Hematopoietic multipotent progenitor cell treated with erythropoietin and hydrocortisone succinate and interleukin-3 and kit ligand, for 17 days (in vitro differentiated cells): Measurements from ENCODE around the gene URB1.
"Not testable (repeated sequence)": the region's sequence is repeated elsewhere in the genome, so short reads cannot be mapped to it uniquely, and the experiment has no call there.

Experiments
- DNase-seq: peaks from one replicate; pipeline ENCODE4 v3.0.0-alpha.2; 2015; ENCODE audit warnings: low spot score

Gene URB1

DNA sequence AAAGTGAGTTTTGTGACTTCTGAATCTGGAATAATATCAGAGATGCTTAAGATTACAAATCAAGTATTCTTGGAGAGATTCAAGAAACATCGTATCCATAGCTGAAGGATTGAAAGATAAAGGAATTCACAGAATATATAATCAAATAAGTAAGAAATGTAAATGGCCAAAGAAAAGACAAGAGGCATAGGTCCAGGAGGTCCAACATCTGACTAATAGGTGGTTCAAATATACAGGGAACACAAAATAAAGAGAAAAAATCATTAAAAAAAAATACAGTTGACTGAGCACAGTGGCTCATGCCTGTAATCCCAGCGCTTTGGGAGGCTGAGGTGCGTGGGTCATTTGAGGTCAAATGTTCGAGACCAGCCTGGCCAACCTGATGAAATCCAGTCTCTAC is 107.3 kb downstream of the URB1 start:
- DNase-seq = no peak

DNA sequence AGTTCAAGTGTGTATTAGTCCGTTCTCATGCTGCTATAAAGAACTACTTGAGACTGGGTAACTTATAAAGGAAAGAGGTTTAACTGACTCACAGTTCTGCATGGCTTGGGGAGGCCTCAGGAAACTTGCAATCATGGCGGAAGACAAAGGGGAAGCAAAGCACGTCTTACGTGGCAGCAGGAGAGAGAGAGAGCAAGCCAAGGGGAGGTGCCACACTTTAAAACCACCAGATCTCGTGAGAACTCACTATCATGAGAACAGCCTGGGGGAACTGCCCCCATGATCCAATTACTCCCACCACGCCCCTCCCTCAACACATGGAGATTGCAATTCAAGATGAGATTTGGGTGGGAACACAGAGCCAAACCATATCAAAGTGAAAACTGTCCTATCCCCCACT is 109.8 kb downstream of the URB1 start:
- no peak for DNase-seq

DNA sequence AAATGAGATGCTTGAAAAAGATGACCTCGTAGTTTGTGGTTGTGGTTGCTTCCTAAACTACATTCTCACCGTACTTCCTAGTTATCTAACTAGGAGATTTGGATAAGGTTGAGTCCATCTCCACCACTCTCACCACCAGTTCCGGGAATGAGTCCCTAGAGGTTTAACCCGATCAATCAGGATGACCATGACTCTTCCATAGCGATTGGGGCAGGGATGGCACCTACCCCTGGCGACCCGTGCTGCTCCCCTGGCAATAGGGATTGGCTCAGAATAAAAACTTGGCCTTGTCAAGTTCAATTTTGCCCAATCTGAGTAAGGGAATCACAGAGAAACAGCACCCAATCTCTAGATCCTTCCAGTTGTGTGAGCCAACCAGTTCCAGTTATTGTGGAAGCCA is 111.3 kb downstream of the URB1 start:
- no peak for DNase-seq

DNA sequence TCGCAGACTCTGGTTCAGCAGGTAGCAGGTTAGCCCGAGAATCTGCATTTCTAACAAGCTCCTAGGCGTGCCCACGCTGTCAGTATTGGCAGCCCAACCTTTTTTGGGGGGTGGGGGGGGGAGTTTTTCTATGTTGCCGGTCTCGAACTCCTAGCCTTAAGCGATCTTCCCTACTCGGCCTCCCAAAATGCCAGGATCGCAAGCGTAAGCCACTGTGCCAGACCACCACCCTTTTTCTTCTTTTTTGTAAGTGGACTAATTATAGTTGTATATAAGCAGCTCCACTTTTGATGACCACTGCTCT is 113.5 kb downstream of the URB1 start:
- DNase-seq = no peak

DNA sequence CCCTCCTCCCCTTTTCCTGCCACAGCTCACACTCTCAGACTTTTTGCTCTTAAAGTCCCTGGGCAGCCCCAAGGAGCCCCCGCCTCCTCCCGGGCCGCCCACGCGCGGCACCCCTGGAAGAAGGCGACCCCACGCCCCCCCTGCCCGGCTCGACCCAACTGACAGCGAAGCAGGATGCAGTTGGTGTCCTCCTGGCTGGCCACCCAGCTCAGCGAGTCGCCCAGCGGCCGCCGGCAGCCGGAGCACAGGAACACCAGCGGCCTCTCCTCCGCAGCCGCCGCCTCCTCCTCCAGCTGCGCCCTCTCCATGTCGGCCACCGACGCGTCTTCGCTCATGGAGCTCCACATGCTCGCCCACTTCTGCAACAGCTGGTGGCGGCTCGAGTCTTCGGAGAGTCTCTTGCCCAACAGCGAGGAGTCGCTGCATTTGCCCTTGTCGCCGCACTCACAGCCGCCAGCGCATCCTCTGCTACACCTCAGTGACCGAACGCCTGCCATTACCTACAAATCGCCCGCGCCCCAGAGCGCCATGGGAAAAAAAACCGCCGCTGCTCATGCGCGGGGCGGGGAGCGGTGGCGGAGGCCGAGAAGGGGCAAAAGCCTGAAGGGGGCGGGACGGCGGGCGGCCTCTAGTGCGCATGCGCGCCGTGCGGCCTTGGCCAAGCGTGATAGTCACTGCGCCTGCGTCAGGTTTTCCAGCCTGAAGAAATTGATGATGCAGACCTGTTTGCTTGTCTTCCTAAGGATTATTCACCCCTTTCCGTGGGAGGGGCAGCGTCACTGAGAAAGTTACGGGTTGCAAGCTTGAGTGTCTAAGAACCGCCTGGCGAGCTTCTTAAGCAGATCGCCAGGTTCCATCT is 114.1 kb downstream of the URB1 start, which contains the start of gene MIS18A:
Gene MIS18A (minus strand): TSS at position 532 of the 859 bp plus-strand sequence. CDS start 35 bp downstream, at position 497.
- DNase-seq = peak; percentile 99

DNA sequence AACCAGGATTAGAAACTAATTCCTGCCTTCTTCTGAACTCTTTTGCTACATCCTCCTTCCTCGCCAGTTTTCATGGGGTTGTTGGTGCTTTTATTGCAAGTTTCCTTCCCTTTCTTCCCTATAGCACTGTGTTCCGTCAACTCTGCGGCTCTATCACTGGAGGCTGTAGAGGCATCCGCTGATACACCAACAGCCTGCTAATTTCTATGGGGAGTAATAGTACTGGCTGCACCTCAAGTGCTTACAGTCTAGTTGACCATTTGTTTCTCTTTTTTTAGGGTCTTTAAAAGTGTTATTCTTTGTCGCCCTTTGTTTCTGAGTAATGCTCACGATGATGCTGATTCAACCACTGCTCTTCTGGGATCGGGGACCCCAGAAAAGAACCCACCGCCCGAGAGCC is 114.7 kb downstream of the URB1 start:
- no peak for DNase-seq

DNA sequence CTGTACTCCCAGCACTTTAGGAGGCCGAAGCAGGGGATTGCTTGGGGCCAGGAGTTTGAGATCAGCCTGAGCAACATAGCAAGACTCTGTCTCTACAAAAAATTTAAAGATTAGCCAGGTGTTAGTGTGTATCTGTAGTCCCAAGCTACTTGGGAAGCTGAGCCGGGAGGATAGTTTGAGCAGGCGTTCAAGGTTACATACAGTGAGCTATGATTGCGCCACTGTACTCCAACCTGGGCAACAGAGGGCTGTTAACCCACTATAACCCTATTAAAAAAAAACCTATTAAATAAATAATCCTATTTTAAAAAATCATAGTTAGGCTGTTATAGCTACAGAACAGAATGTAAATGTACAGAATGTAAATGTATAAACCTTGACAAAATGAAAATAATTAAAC is 116.1 kb downstream of the URB1 start:
- no peak for DNase-seq

DNA sequence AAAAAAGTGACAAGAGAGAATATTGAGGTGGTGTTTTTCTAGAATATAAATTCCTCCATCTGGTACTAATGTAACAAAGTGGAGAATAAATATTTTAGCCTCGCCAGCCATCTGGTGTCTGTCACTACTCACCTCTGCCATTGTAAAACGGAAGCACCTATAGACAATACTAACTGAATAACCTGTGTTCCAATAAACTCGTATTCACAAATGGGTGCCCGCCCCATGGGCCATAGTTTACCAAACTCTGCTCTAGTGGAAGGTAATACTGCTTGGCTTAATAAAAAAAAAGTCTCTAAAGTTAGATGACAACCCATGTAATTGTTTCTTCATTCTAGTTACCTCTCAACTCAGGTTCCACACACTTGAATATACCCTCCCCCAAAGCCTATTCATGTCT is 122.1 kb downstream of the URB1 start:
- no peak for DNase-seq

DNA sequence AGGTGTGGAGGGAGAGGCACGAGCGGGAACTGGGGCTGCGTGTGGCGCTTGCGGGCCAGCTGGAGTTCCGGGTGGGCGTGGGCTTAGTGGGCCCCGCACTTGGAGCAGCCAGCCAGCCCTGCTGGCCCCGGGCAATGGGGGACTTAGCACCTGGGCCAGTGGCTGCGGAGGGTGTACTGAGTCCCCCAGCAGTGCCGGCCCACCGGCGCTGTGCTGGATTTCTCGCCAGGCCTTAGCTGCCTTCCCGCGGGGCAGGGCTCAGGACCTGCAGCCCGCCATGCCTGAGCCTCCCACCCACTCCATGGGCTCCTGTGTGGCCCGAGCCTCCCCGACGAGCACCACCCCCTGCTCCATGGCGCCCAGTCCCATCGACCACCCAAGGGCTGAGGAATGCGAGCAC is 127.5 kb downstream of the URB1 start:
- DNase-seq = not testable (repeated sequence)

DNA sequence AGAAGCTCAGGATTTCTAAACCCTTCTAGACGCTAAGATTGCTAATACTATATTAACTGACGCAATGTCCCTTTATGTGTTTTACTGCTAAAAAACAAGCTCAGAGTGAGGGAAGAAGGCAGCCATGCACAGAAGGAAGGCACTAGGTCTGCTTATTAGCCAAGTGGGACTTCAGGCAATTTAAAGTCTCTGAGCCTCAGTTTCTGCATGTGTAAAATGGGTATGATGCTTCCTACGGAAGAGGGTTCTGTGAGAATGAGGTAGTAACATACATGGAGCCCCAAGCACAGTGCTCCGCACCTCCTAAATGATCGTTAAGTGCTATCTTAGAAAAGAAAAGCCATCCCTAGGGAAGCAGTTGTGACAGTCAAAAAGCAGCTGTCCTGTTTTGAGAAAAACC is 130.9 kb downstream of the URB1 start:
- DNase-seq = no peak
